NCI-H82 treated with DMSO at 0.1 percent for 48 hours (cell line): ENCODE data around the gene EPHB3.

Experiments used
- DNase-seq: peaks from one replicate; lab custom pipeline; 2025; ENCODE audit not compliant: unreplicated experiment; lab: John Stamatoyannopoulos, UW

Gene EPHB3

GRCh38 chr3:184578822-184579221 is 17.2 kb downstream of the EPHB3 start:
- DNase-seq: no peak

GRCh38 chr3:184579513-184579912 is 17.9 kb downstream of the EPHB3 start:
- no peak for DNase-seq

GRCh38 chr3:184580376-184580775 is 18.8 kb downstream of the EPHB3 start:
- no peak for DNase-seq

GRCh38 chr3:184581331-184581855 is 19.8 kb downstream of the EPHB3 start:
- DNase-seq: no peak

- DNase-seq: no peak
Observed at GRCh38 chr3:184582646-184583577, 21.3 kb downstream of the EPHB3 start.

- DNase-seq: no peak
Observed at GRCh38 chr3:184583578-184584451, 22.2 kb downstream of the EPHB3 start.

- no peak for DNase-seq
Observed at GRCh38 chr3:184584464-184584891, 22.9 kb downstream of the EPHB3 start.

GRCh38 chr3:184585545-184585944 is 24.0 kb downstream of the EPHB3 start:
- DNase-seq: no peak

GRCh38 chr3:184586851-184587250 is 25.3 kb downstream of the EPHB3 start:
- DNase-seq: no peak

GRCh38 chr3:184588776-184589175 is 27.2 kb downstream of the EPHB3 start:
- no peak for DNase-seq

GRCh38 chr3:184590795-184591194 is 29.2 kb downstream of the EPHB3 start:
- no peak for DNase-seq

GRCh38 chr3:184591789-184592188 is 30.2 kb downstream of the EPHB3 start:
- DNase-seq: no peak

GRCh38 chr3:184592371-184593219 is 31.0 kb downstream of the EPHB3 start:
- DNase-seq: no peak

GRCh38 chr3:184593220-184593927 is 31.8 kb downstream of the EPHB3 start:
- no peak for DNase-seq

- DNase-seq: no peak
Observed at GRCh38 chr3:184593928-184594303, 32.3 kb downstream of the EPHB3 start.

GRCh38 chr3:184594371-184595001 is 32.9 kb downstream of the EPHB3 start:
- DNase-seq: no peak

GRCh38 chr3:184595726-184596125 is 34.1 kb downstream of the EPHB3 start:
- no peak for DNase-seq

GRCh38 chr3:184596233-184596632 is 34.6 kb downstream of the EPHB3 start:
- DNase-seq: no peak

GRCh38 chr3:184596886-184597575 is 35.4 kb downstream of the EPHB3 start:
- DNase-seq: no peak
